AG08395 (cell line): ENCODE data around the gene ARHGEF4.

Experiments
- DNase-seq: peaks from one replicate; pipeline ENCODE4 v3.0.0; 2012; ENCODE audit warnings: mixed read lengths, low spot score

ARHGEF4 gene

GRCh38 chr2:131085646-131086045 lies 248.9 kb downstream of the ARHGEF4 start:
- DNase-seq = no peak

GRCh38 chr2:131092458-131093005 lies 255.8 kb downstream of the ARHGEF4 start:
- no peak for DNase-seq

GRCh38 chr2:131093006-131093695 lies 256.4 kb downstream of the ARHGEF4 start, which contains the start of gene FAM168B:
Gene FAM168B (minus strand): TSS chr2:131093460. CDS start chr2:131082646, 10,814 bp downstream.
- peak; percentile 93 for DNase-seq

DNA sequence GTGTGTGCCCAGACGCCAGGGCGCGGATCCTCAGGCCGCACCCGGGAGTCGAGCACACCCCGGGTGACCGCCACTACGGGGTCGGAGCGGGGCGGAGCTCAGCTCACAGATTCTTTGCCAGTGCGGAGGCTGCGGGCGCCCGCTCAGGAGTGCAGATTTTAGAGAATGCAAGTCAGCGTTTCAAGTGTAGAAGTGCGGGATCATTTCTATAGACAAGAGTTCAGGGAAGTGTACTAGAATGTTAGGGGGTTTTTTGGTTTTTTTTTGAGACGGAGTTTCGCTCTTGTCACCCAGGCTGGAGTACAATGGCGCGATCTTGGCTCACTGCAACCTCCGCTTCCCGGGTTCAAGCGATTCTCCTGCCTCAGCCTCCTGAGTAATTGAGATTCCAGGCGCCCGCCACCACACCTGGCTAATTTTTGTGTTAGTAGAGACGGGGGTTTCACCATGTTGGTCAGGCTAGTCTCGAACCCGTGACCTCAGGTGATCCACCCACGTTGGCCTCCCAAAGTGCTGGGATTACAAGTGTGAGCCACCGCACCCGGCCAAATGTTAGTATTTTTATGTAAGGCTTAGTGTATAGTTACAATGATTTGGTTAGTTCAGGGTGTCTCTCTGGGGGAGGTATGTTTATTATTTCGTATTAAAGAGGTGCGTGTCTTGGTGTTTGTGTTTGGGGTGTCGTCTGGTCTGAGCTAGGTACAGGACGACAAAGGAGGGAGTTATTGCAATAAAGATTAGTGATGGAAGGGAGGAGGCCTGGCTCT lies 257.2 kb downstream of the ARHGEF4 start:
- peak; percentile 64 for DNase-seq

GRCh38 chr2:131094463-131095281 lies 258.0 kb downstream of the ARHGEF4 start:
- no peak for DNase-seq
